HepG2 (cell line): ENCODE results near the gene DBNDD2. TPM values are rescaled to one million over a fixed set of nuclear protein-coding genes. Genes with fewer than 3 reads are reported as not detected.

Experiments used
- AFF4 ChIP-seq: sonication (generic); formaldehyde crosslinking; IDR thresholded peaks from 2 replicates; pipeline ENCODE4 v1.4.0; 2020; ENCODE audit warnings: missing genetic modification reagents
- DZIP1 ChIP-seq: sonication (generic); formaldehyde crosslinking; IDR thresholded peaks from 2 replicates; pipeline ENCODE4 v1.5.0; 2020; ENCODE audit warnings: mild to moderate bottlenecking, missing genetic modification reagents
- FOXK2 ChIP-seq: fragments of 450-650 bp; IDR thresholded peaks from 2 replicates; pipeline ENCODE4 v1.6.1; 2016
- GLMP ChIP-seq: sonication (generic); formaldehyde crosslinking; IDR thresholded peaks from 2 replicates; pipeline ENCODE4 v1.9.0; 2021; ENCODE audit warnings: missing genetic modification reagents, mild to moderate bottlenecking, borderline replicate concordance
- HBP1 ChIP-seq: IDR thresholded peaks from 2 replicates; pipeline ENCODE4 v1.6.1; 2016; ENCODE audit warnings: low read depth, control low read depth
- PRPF4 ChIP-seq: fragments of 200-400 bp; formaldehyde crosslinking; IDR thresholded peaks from 2 replicates; pipeline ENCODE4 v1.6.1; 2016; ENCODE audit warnings: low read length, low read depth; ENCODE audit not compliant: poor library complexity, severe bottlenecking
- RFXAP ChIP-seq: sonication (generic); formaldehyde crosslinking; IDR thresholded peaks from 2 replicates; pipeline ENCODE4 v1.4.0; 2020; ENCODE audit warnings: missing genetic modification reagents, borderline replicate concordance
- TAF15 ChIP-seq: fragments of 200-400 bp; formaldehyde crosslinking; IDR thresholded peaks from one replicate; pipeline ENCODE4 v1.6.1; 2018; ENCODE audit warnings: mild to moderate bottlenecking, low read depth, low read length; ENCODE audit not compliant: poor library complexity, severe bottlenecking
- TSC22D2 ChIP-seq: sonication (generic); formaldehyde crosslinking; IDR thresholded peaks from 2 replicates; pipeline ENCODE4 v1.5.1; 2020; ENCODE audit warnings: missing genetic modification reagents, mild to moderate bottlenecking, borderline replicate concordance
- ZBTB20 ChIP-seq: sonication (generic); formaldehyde crosslinking; IDR thresholded peaks from 2 replicates; pipeline ENCODE4 v1.8.1; 2023; ENCODE audit warnings: missing genetic modification reagents, low read depth, mild to moderate bottlenecking, borderline replicate concordance
- ZNF264 ChIP-seq: sonication (generic); formaldehyde crosslinking; IDR thresholded peaks from 2 replicates; pipeline ENCODE4 v1.4.0; 2020; ENCODE audit warnings: missing genetic modification reagents
- ZNF430 ChIP-seq: sonication (generic); formaldehyde crosslinking; IDR thresholded peaks from 2 replicates; pipeline ENCODE4 v1.9.0; 2021; ENCODE audit warnings: mild to moderate bottlenecking, missing genetic modification reagents
- ZNF558 ChIP-seq: sonication (generic); formaldehyde crosslinking; IDR thresholded peaks from 2 replicates; pipeline ENCODE4 v1.9.0; 2022; ENCODE audit warnings: mild to moderate bottlenecking, missing genetic modification reagents, borderline replicate concordance
- ZNF589 ChIP-seq: sonication (generic); formaldehyde crosslinking; conservative IDR thresholded peaks from 2 replicates; pipeline ENCODE4 v1.8.0; 2022; ENCODE audit warnings: mild to moderate bottlenecking, moderate library complexity, missing genetic modification reagents
- ZNF629 ChIP-seq: sonication (generic); formaldehyde crosslinking; conservative IDR thresholded peaks from 2 replicates; pipeline ENCODE4 v1.5.0; 2020; ENCODE audit warnings: missing genetic modification reagents
- ZNF713 ChIP-seq: sonication (generic); formaldehyde crosslinking; IDR thresholded peaks from 2 replicates; pipeline ENCODE4 v1.4.0; 2020; ENCODE audit warnings: mild to moderate bottlenecking, missing genetic modification reagents
- ZNF75D ChIP-seq: sonication (generic); formaldehyde crosslinking; IDR thresholded peaks from 2 replicates; pipeline ENCODE4 v1.8.1; 2023; ENCODE audit warnings: missing genetic modification reagents, mild to moderate bottlenecking, borderline replicate concordance
- ZNF784 ChIP-seq: sonication (generic); formaldehyde crosslinking; IDR thresholded peaks from 2 replicates; pipeline ENCODE4 v1.5.1; 2020; ENCODE audit warnings: missing genetic modification reagents, mild to moderate bottlenecking, borderline replicate concordance
- polyA plus RNA-seq, 8 experiments: library from polyadenylated mRNA; depleted of rRNA in 3 of 8; stranded (reverse) in 7 of 8; unstranded in 1 of 8; fragments of >200 nt; fragmentation: Illumina TruSeq in 4 of 8; extraction: Trizol in 4 of 8; gene quantifications; 2 replicates each; pipeline versions ENCODE4 v1.2.1 to v1.2.3, GENCODE V29; 2011 to 2016; ENCODE audit warnings: low read depth in 4 of 8, missing spikeins in 1 of 8, mixed read lengths in 1 of 8; ENCODE audit not compliant: insufficient read depth in 1 of 8
- total RNA-seq, 5 experiments: library from RNA; depleted of rRNA; stranded (reverse); fragments of >200 nt; fragmentation: Illumina TruSeq; extraction: Trizol; gene quantifications; 2 replicates each; pipeline ENCODE4 v1.2.3, GENCODE V29; 2016; ENCODE audit warnings: low read depth in 1 of 5

DBNDD2 gene
- total and polyA plus RNA-seq, 2 of the 13 experiments (the other 11 are each of a cell fraction or from before 2014, with no cell fraction given): 16.7 to 47.6 TPM

- TF ChIP-seq GLMP (CRISPR knock-in tag): no peak
- no peak for TF ChIP-seq ZBTB20 (CRISPR knock-in tag)
- no peak for TF ChIP-seq ZNF430 (CRISPR knock-in tag)
- TF ChIP-seq AFF4: no peak
- TF ChIP-seq ZNF784 (CRISPR knock-in tag): no peak
- TF ChIP-seq ZNF713 (CRISPR knock-in tag): no peak; the same call in 1 of the 2 replicates
- 0 out of 2 replicates have a peak, but pooled peaks have one; percentile 19 for TF ChIP-seq DZIP1 (CRISPR knock-in tag)
- no peak; the same call in 1 of the 2 replicates for TF ChIP-seq RFXAP (CRISPR knock-in tag)
- TF ChIP-seq ZNF75D: no peak
- no peak for TF ChIP-seq FOXK2
- no peak for TF ChIP-seq TAF15
- TF ChIP-seq ZNF558 (CRISPR knock-in tag): 0 out of 2 replicates have a peak, but pooled peaks have one; percentile 58
- peak; percentile 95 for TF ChIP-seq ZNF629 (CRISPR knock-in tag)
- TF ChIP-seq ZNF264: 0 out of 2 replicates have a peak, but pooled peaks have one; percentile 75
- no peak for TF ChIP-seq PRPF4
- no peak; the same call in 1 of the 2 replicates for TF ChIP-seq HBP1
- no peak for TF ChIP-seq TSC22D2
- TF ChIP-seq ZNF589: no peak
Observed at GRCh38 chr20:45363611-45364492, 44.2 kb upstream of the DBNDD2 start (continued).
